Mucosa of descending colon (tissue), 3 donors: ENCODE data around the gene HIVEP1. TPM values are rescaled to one million over a fixed set of nuclear protein-coding genes. Genes with fewer than 3 reads are reported as not detected.
A peak's percentile ranks its signal among the peaks of the same experiment; 100 is the strongest.

Source experiments
- ATAC-seq: fragments of 200-7000 bp; cut with Tn5 transposase; one replicate; pipeline ENCODE4 v1.9.1; 2020; ENCODE audit warnings: mild to moderate bottlenecking, moderate library complexity
- DNase-seq, 3 donors: peaks; one replicate each; pipeline ENCODE4 v3.0.0-alpha.2; 2020
- H3K36me3 ChIP-seq: fragments of 200-600 bp; one replicate; pipeline ENCODE4 v1.8.0; 2021; ENCODE audit warnings: low read depth, mild to moderate bottlenecking
- H3K4me1 ChIP-seq: fragments of 200-600 bp; one replicate; pipeline ENCODE4 v1.8.0; 2021; ENCODE audit warnings: low read depth, mild to moderate bottlenecking
- H3K4me3 ChIP-seq: fragments of 200-600 bp; one replicate; pipeline ENCODE4 v1.8.0; 2021; ENCODE audit warnings: mild to moderate bottlenecking
- H3K9me3 ChIP-seq: fragments of 200-600 bp; one replicate; pipeline ENCODE4 v1.8.0; 2021; ENCODE audit warnings: mild to moderate bottlenecking
- CTCF ChIP-seq: fragments of 200-600 bp; IDR thresholded peaks from one replicate; pipeline ENCODE4 v1.8.0; 2022; ENCODE audit warnings: antibody characterized with exemption, mild to moderate bottlenecking
- intact Hi-C, 2 donors: fragments of 100-400 bp; cut with DNase I in 1 of 2; cut with micrococcal nuclease in 1 of 2; formaldehyde crosslinking; loops; one replicate each; pipeline versions ENCODE4 v1.11.0 to v1.11.1; 2022; cut with DNase I, micrococcal nuclease
- total RNA-seq, 3 donors: library from RNA; stranded (reverse); fragmentation: NEBNext Ultra II Directional in 2 of 3; extraction: Animal tissue kit (Norgen Biotek cat#: 25700) in 2 of 3; gene quantifications; one replicate each; pipeline versions ENCODE4 v1.2.1 to v1.2.4, GENCODE V29; 2021 to 2023
- donor health status: DM: no; HTN: no; CAD: no; lungs with moderate emphysema.
- donor health status: DM: no; HTN: no; CAD: no.
- donor health status: DM: no; HTN: yes; CAD: no.

The HIVEP1 gene
- total RNA-seq, 3 donors from 2014 or later: 27.6 to 37.3 (median 35.8) TPM

- intact Hi-C loops: no loop called here
- TF ChIP-seq CTCF: no peak
- H3K9me3 ChIP-seq: no peaks in the 10 kb centered on the region
- ATAC-seq (no peak), DNase-seq (no peak)
- no peaks in the 10 kb centered on the region for H3K36me3 ChIP-seq
- no peak overlapping the region for H3K4me3 ChIP-seq
- H3K4me1 ChIP-seq: no peaks in the 10 kb centered on the region
Observed at GRCh38 chr6:12134581-12134980, 122.5 kb downstream of the HIVEP1 start.

- intact Hi-C loops: no loop called here
- no peak for TF ChIP-seq CTCF
- Histone ChIP-seq H3K4me3 (no peak overlapping the region), H3K9me3 (no peaks in the 10 kb centered on the region), H3K36me3 (no peaks in the 10 kb centered on the region), H3K4me1 (no peaks in the 10 kb centered on the region)
- DNase-seq (no peak), ATAC-seq (no peak)
Observed at GRCh38 chr6:12134991-12135390, 122.9 kb downstream of the HIVEP1 start.

DNA sequence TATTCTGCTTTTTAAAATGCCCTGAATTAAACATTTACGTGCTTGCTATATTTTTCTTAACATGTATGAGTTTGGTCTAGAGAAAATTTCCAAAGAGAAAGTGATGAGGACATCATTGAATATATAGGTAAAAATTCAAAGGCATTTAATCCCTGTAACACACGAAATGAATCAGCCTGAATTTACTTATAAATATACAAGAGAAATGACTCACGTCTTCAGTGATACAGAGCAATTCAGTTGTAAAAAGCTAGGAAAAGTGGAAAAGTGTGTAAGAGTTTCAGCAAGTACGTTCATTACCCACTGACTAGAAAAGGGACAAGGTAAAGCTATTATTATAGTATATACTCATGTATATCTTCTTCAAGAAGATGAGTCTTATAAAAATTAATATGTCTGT is 124.8 kb downstream of the HIVEP1 start:
- no peak for TF ChIP-seq CTCF
- Histone ChIP-seq H3K4me3 (no peak overlapping the region), H3K4me1 (no peaks in the 10 kb centered on the region), H3K36me3 (no peaks in the 10 kb centered on the region), H3K9me3 (no peaks in the 10 kb centered on the region)
- ATAC-seq (no peak), DNase-seq (no peak)
- intact Hi-C loops: no loop called here

DNA sequence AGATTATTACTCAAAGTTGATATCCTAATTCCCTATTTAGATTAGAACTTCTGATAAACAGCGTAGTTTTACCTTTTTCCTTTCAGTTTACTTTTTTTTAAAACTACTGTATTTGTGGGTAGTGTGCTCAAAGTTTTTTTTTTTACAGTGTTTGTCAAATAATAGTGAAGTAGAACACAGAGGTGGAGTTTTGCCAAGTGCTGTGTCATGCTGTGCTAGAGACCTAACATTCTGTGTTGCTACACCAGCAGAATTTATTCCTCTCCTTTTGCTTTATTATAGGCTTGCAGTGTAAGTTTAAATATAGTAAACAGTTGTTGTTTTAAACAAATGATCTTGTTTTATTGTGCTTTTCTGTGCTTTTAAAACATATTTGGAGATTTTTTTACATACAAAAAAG is 125.4 kb downstream of the HIVEP1 start:
- H3K4me3 ChIP-seq: no peak overlapping the region
- no peak for TF ChIP-seq CTCF
- intact Hi-C loops: no loop called here
- ATAC-seq (no peak), DNase-seq (peak in 1 of 3 donors; percentile 45)
- H3K36me3 ChIP-seq: no peaks in the 10 kb centered on the region
- H3K4me1 ChIP-seq: no peaks in the 10 kb centered on the region
- H3K9me3 ChIP-seq: no peaks in the 10 kb centered on the region

DNA sequence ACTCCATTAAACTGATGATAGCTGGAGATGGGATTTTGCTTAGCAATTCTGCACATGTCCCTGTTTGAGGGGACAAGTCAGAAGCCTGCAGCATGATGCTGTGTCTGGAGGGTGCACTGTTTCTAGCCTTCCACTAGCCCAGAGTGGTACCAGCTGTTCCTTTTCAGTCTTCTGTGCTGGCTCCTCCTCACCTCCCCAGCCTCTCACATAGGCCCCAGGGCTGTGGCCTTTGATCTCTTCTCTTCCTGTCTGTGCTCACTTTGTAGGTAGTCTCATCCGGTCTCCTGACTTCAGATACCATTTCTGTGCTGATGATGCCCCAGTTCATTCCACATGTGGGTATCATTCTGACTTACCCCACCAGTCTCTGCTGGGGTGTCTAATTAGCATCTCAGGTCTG is 126.3 kb downstream of the HIVEP1 start:
- ATAC-seq: peak; percentile 59
- H3K9me3 ChIP-seq: no peaks in the 10 kb centered on the region
- TF ChIP-seq CTCF: no peak
- H3K4me3 ChIP-seq: no peak overlapping the region
- intact Hi-C loops: no loop called here
- no peaks in the 10 kb centered on the region for H3K36me3 ChIP-seq
- DNase-seq: no peak
- H3K4me1 ChIP-seq: no peaks in the 10 kb centered on the region

DNA sequence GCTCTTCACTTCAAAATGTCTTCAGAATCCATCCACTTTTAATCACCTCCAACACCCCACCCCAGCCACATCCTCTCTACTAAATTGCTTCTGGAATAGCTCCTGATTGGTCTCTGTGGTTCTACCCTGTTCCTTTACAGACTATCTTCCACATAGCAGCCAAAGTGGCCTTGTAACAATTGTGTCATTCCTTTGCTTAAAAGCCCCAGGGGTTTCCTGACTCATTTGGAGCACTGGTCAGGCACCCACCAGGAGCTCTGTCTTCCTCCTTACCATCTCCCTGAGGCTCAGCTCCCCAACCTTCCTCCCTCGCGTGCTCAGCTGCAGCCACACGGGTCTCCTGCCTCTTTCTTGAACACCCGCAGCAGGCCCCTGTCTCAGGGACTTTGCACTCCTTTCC is 126.8 kb downstream of the HIVEP1 start:
- TF ChIP-seq CTCF: no peak
- ATAC-seq: no peak
- intact Hi-C loops: no loop called here
- no peak for DNase-seq
- Histone ChIP-seq H3K4me1 (no peaks in the 10 kb centered on the region), H3K9me3 (no peaks in the 10 kb centered on the region), H3K36me3 (no peaks in the 10 kb centered on the region), H3K4me3 (no peak overlapping the region)
